Progenitor cell of endocrine pancreas (in vitro differentiated cells): ENCODE results near the gene CH25H. TPM values are rescaled to one million over a fixed set of nuclear protein-coding genes. Genes with fewer than 3 reads are reported as not detected.

Experiments used
- DNase-seq: peaks from one replicate; pipeline ENCODE4 v3.0.0; 2021; ENCODE audit warnings: low spot score; ENCODE audit not compliant: unreplicated experiment
- H3K27ac Mint-ChIP-seq: 2 replicates; pipeline ENCODE4 v1.8.0; 2021; ENCODE audit warnings: mild to moderate bottlenecking, moderate library complexity, mixed read lengths
- H3K27me3 Mint-ChIP-seq: 2 replicates; pipeline ENCODE4 v1.8.0; 2021; ENCODE audit warnings: mixed read lengths
- H3K36me3 Mint-ChIP-seq: 2 replicates; pipeline ENCODE4 v1.8.0; 2022; ENCODE audit warnings: mixed read lengths; ENCODE audit not compliant: insufficient read depth
- H3K4me1 Mint-ChIP-seq: 2 replicates; pipeline ENCODE4 v1.8.0; 2021; ENCODE audit warnings: low read depth, mixed read lengths
- H3K4me3 Mint-ChIP-seq: 2 replicates; pipeline ENCODE4 v1.8.0; 2021; ENCODE audit warnings: low read depth, mild to moderate bottlenecking, moderate library complexity, mixed read lengths
- H3K9me3 Mint-ChIP-seq: 2 replicates; pipeline ENCODE4 v1.8.0; 2021; ENCODE audit warnings: low read depth, mixed read lengths
- CTCF ChIP-seq: fragments of 200-600 bp; sonication (generic); IDR thresholded peaks from one replicate; pipeline ENCODE4 v1.5.0; 2021; ENCODE audit warnings: antibody characterized with exemption, mild to moderate bottlenecking; ENCODE audit not compliant: unreplicated experiment
- total RNA-seq: library from RNA; stranded (reverse); gene quantifications from 2 replicates; pipeline ENCODE4 v1.2.1, GENCODE V29; 2021

The CH25H gene
- total RNA-seq, 1 donor from 2014 or later: not detected

DNA sequence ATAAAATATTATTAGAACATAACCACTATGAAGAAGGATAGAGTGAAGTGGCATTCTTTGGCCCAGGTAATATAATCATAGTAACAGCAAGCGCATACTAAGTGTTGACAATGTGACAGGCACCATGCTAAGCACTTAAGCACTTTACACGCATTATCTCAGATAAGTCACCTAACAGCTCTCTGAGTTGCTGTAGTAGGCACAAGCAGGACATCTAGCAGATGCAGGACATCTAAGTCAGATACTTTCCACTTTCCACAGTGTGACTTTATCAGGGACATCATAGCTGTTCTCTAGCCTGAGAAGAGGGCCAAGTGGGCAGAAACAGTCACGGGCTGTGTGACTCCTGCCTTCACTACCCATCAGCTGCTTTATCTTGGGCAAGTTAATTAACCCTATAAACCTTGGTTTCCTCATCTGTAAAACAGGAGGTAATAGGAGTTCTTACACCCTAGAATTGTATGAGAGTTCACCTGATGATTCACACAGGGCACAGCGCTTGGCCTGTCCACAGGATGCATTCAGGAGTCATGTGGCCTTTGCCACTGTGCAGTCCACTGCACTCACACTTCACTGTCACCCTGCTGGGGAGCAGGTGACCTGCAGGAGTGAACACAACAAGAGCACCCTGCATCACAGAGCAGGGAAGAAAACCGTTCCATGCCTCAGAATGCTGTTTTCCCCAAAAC lies 32.0 kb upstream of the CH25H start:
- Mint-ChIP-seq H3K27ac (peak overlapping the region; percentile 43), H3K27me3 (no peaks in the 10 kb centered on the region), H3K4me3 (no peak overlapping the region), H3K4me1 (no peaks in the 10 kb centered on the region), H3K36me3 (no peaks in the 10 kb centered on the region), H3K9me3 (no peaks in the 10 kb centered on the region)
- no peak for DNase-seq
- no peak for TF ChIP-seq CTCF

DNA sequence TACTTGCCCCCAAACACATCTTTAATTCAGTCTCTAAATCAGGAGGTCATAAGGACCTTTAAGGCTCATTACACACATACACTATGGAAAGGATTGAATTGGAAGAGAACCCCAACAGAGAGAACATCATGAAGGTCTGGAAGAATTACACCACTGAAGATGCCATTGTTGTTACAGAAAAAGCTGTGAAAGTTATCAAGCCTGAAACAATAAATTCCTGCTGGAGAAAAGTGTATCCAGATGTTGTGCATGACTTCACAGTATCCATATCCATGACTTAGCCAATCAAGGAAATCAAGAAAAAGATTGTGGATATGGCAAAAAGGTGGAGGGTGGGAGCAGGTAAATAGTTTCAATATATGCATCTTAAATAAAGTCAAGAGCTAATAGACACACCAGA lies 30.7 kb upstream of the CH25H start:
- DNase-seq: no peak
- Mint-ChIP-seq H3K36me3 (no peaks in the 10 kb centered on the region), H3K27me3 (no peaks in the 10 kb centered on the region), H3K9me3 (no peaks in the 10 kb centered on the region), H3K4me3 (no peak overlapping the region), H3K4me1 (no peaks in the 10 kb centered on the region), H3K27ac (no peak overlapping the region)
- no peak for TF ChIP-seq CTCF

- no peak for DNase-seq
- Mint-ChIP-seq H3K9me3 (no peaks in the 10 kb centered on the region), H3K27me3 (no peaks in the 10 kb centered on the region), H3K27ac (no peak overlapping the region), H3K36me3 (no peaks in the 10 kb centered on the region), H3K4me3 (no peak overlapping the region), H3K4me1 (no peaks in the 10 kb centered on the region)
- TF ChIP-seq CTCF: no peak
Observed at GRCh38 chr10:89236226-89236797, 29.2 kb upstream of the CH25H start.

- Mint-ChIP-seq H3K9me3 (no peaks in the 10 kb centered on the region), H3K27ac (no peak overlapping the region), H3K4me3 (no peak overlapping the region), H3K27me3 (no peaks in the 10 kb centered on the region), H3K4me1 (no peaks in the 10 kb centered on the region), H3K36me3 (no peaks in the 10 kb centered on the region)
- no peak for TF ChIP-seq CTCF
- DNase-seq: no peak
Observed at GRCh38 chr10:89235073-89235798, 28.1 kb upstream of the CH25H start.

- Mint-ChIP-seq H3K27ac (no peak overlapping the region), H3K4me1 (no peaks in the 10 kb centered on the region), H3K36me3 (peaks cover 2% of the 10 kb centered on the region), H3K4me3 (no peak overlapping the region), H3K9me3 (peaks cover 5% of the 10 kb centered on the region), H3K27me3 (no peaks in the 10 kb centered on the region)
- DNase-seq: no peak
- TF ChIP-seq CTCF: no peak
Observed at GRCh38 chr10:89233033-89233432, 25.9 kb upstream of the CH25H start.
